ENCODE results near the gene DOCK4.

DOCK4 gene

DNA sequence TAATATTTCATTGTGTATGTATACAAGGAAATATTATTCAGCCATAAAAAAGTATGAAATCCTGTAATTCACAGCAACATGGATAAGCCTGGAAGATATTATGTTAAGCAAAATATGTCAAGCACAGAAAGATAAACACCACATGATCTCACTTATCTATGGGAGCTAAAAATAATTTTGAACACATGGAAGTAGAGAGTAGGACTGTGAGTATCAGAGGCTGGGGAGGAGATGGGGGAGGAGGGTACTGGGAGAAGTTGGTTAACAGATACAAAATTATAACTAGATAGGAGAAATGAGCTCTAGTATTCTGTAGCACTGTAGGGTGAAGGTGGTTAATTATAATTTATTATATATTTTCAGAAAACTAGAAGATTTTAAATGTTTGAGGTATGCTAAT lies 132.7 kb downstream of the DOCK4 start:
- no peak for DNase-seq

DNA sequence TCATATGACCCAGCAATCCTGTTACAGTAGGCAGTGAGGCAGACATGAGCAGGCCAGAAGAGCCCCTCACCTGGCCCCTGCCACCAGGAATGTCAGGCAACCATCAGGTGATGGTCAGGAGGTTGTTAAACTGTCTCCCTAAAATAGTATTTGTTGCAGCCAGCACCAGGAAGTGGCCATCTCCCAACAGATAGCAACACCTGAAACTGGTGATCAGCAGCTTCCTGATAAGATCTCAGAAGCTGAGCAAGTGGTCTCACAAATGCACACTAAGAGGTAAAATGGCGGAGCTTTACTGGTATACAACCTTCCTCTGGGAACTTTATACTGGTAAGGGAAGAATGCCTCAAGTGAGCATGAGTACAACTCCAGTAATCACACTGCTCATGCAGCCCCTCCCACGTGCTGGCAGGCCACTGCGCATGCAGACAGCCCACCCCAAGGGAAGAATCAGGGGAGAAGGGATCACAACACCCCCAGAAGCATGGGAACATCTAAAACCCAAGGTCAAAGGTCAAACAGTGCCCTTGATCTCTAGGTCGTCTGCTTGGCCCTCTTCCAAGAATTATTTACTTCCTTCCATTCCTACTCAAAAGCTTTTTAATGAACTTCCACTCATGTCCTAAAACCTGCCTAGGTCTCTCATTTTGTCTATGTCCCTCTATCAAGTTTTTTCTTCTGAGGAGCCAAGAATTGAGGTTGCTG lies 133.5 kb downstream of the DOCK4 start:
- DNase-seq, result no peak

DNA sequence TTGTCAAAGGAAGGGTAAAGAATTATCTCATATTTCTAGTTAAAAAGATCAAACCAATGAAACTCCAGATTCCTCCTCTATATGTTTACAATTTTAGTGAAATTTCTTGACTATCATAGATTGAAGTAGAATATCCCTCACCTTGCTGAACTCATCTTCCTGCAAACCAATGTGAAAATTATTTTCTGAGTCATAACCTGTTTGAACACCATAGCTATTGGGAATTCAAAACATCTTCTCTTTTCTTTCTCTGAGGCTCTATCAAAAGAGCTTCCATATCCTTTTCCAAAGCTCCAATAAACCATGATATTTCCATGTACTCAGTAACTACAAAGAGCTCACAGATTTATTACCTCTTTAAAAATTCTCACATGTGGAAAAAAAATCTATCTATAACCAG lies 134.3 kb downstream of the DOCK4 start:
- DNase-seq, result no peak

- no peak for DNase-seq
Observed at GRCh38 chr7:112070674-112071256, 135.4 kb downstream of the DOCK4 start.

GRCh38 chr7:112069879-112070321 lies 136.3 kb downstream of the DOCK4 start:
- DNase-seq, result no peak

DNA sequence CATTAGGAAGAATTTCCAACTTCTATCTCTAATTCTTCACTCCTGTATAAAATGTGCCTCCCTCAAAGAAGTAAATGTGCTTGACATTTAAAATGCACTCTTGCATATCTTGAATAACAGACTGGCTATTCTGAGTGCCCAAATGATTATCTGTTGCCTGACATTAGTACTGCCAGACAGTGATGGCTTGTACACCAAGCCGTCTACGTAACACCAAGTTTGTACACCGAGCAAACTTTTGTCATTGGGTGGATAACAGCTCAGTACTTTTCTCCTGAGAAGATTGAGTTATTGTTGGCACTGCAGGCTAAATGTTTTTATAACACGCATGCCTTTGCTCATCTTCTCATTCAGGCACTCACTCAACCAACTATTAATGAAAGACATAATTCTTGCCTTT lies 137.2 kb downstream of the DOCK4 start:
- DNase-seq, result no peak

- DNase-seq, result no peak
Observed at GRCh38 chr7:112067632-112068540, 138.3 kb downstream of the DOCK4 start.

DNA sequence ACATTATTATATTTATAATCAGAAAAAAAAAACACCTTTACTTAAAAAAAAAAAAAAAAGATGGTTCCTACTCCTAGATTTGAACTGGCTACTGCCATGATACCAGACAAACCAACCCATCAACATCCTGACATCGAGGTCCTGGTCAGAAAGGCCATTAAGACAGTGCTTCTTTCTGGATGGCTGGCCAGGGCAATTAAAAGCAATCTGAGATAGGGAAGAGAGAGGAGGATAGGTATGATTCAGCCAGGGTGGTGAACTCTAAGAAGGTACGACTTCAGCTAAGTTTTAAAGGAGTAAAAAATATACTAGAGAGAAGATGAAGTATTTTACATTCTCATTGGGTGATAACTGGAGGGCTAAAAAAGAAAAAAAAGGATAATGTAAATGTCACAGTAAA lies 139.0 kb downstream of the DOCK4 start:
- no peak for DNase-seq

- DNase-seq, result no peak
Observed at GRCh38 chr7:112065758-112066157, 140.4 kb downstream of the DOCK4 start.

GRCh38 chr7:112064627-112065385 lies 141.4 kb downstream of the DOCK4 start:
- DNase-seq, result no peak

DNA sequence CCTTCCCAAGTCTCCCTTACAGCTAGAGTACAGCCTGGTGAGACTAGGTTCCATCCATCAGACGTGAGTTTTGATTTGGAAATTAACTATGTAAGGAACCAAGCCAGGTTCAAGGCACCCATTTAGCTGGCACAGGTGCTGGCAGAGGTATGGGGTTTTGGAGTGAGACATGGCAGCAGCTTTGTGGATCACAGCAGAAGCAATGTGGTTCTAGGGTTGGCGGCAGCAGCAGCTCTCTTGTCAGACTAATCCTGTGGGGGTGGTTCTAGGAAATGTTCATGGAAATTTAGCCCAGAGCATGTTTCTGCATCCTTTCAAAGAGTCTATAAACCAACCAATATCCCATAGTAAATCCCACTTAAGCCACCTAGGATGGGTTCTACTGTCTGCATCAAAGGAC lies 142.2 kb downstream of the DOCK4 start:
- DNase-seq, result no peak

- no peak for DNase-seq
Observed at GRCh38 chr7:112061051-112061450, 145.1 kb downstream of the DOCK4 start.

DNA sequence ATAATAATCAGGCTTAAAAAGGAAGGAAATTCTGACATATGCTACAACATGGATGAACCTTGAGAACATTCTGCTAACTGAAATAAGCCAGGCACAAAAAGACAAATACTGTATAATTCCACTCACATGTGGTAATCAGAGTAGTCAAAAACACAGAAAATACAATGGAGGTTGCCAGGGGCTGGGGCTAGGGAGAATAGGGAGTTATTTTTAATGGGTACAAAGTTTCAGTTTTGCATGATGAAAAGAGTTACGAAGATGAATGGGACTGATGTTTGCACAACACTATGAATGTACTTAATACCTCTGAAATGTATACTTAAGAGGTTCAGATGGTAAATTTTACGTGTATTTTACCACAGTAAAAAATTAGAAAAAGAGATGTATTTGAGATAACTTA lies 145.6 kb downstream of the DOCK4 start:
- no peak for DNase-seq

GRCh38 chr7:112059675-112060074 lies 146.5 kb downstream of the DOCK4 start:
- DNase-seq, result no peak

GRCh38 chr7:112058686-112059085 lies 147.5 kb downstream of the DOCK4 start:
- DNase-seq, result no peak

DNA sequence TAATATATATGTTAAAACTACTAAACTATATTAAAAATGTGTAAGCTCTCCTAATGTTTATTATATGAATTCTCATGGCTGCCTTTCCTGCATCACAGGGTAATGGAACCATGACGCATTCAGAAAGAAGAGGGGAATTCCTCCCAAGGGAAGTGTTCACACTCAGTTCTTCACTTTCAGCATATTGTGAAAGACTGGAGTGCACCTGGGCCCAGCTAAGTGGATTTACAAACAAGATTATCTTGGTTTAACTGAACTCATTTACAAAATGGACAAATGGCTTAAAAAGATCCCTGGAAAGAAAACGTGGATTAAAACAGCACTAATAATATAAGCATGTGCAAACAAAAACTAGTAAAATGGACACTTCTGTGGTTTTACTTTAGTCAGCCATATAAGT lies 149.8 kb downstream of the DOCK4 start:
- DNase-seq, result peak; percentile 26

GRCh38 chr7:112053737-112054069 lies 152.5 kb downstream of the DOCK4 start:
- no peak for DNase-seq

- DNase-seq, result no peak
Observed at GRCh38 chr7:112052993-112053736, 153.0 kb downstream of the DOCK4 start.

GRCh38 chr7:112052498-112052897 lies 153.7 kb downstream of the DOCK4 start:
- DNase-seq, result no peak

DNA sequence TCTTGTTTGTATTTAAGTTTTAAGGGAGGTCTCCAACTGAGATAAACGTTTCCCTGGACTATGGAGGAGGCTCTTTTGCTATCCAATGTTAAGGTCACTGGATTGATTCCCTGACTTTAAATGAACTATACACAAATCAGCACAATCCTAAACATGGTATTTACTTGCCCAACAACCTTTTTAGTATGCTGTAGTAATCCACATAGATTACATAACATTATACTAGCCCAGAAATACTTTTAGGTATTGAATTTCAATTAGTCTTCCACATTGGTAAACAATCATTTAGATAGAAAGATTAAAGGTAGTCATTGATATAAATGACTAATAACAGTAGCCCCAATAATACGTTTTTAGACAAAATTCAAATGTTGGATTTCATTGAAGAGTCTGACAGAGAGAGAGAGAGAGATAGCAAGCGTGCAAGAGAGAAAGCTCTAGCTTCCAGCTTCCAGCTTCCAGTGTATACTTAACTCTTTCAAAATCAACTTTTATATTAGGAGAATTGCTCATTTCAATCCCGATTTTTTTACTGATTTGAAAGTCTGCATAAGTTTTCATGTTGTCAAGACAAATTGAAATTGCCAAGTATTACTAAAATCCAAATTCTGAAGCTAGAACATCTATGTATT lies 155.8 kb downstream of the DOCK4 start:
- DNase-seq, result no peak

GRCh38 chr7:112049555-112050249 lies 156.5 kb downstream of the DOCK4 start:
- DNase-seq, result no peak
